Measurements from ENCODE around the gene KRT33B. TPM values are rescaled to one million over a fixed set of nuclear protein-coding genes. Genes with fewer than 3 reads are reported as not detected.
"Not testable (repeated sequence)": the region's sequence is repeated elsewhere in the genome, so short reads cannot be mapped to it uniquely, and the experiment has no call there.

The KRT33B gene
- total and polyA plus RNA-seq, 7 experiments from 2014 or later, result not detected

DNA sequence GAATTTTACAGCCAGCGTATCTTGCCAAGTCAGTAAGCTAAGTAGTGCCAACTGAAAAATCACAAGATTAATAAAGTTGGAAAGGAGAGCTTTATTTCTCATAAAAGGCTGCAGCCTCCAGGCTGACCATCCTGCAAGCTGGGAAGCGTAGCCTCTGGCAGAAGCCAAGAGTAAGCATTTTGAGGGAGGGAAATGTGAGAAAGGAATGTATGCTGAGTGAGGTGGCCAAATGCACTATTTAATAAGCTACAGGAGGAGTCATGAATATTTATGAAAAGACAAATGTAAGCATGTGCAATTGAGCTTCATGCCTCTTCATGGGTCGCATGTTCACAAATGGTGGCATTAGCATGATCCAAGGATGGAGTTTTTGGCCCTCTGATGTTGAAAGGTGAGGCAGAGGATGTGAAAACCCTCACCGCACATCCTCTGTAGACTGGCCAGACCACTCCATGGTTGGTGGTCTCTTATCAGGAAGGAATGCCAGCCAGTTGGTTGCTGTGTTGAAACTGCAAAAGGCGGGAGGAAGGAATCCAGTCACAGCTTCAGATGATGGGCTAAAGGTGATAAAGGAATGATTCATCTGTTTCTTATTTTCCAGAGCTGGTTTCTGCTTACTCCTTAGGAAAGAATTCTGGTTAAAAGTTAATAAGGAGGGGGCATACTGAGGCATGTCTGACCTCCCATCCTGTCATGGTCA lies 9.2 kb downstream of the KRT33B start:
- H3K9me3 ChIP-seq (ENCODE audit: control insufficient read depth in 2 of 3, low read length in 3 of 3), result no peaks in the 10 kb centered on the region
- H3K27ac ChIP-seq (ENCODE audit: low read depth, low read length), result no peak overlapping the region
- POLR2A ChIA-PET, result interaction anchor here (1.3 kb wide), 1 partner anchor 10 kb away, joined by 3 read pairs; no protein-coding TSS in a partner anchor
- ATAC-seq, result no peak
- Mint-ChIP-seq H3K36me3 (peaks cover 0 to 7% (median 0%) of the 10 kb centered on the region in 5 donors), H3K27ac (no peak overlapping the region), H3K4me1 (peaks cover 0 to 11% (median 1%) of the 10 kb centered on the region in 7 donors), H3K4me3 (no peak overlapping the region), H3K27me3 (peaks cover 0 to 19% (median 0%) of the 10 kb centered on the region in 5 donors), H3K9me3 (peaks cover 0 to 8% (median 2%) of the 10 kb centered on the region in 11 donors)
- no peak for DNase-seq
- CTCF ChIA-PET, result interaction anchor here (1.3 kb wide), 1 partner anchor 21 kb away, joined by 3 read pairs; no protein-coding TSS in a partner anchor
- H3K36me3 ChIP-seq (ENCODE audit: control insufficient read depth in 2 of 3, insufficient read depth in 3 of 3, low read length in 3 of 3), result no peaks in the 10 kb centered on the region
- no peak overlapping the region for H3K4me3 ChIP-seq (ENCODE audit: low read length)
- peaks cover 0 to 3% of the 10 kb centered on the region in 2 donors for H3K4me1 ChIP-seq (ENCODE audit: control insufficient read depth in 2 of 2, insufficient read depth in 2 of 2, low read length in 2 of 2)
- intact Hi-C loops (cut with micrococcal nuclease), result no loop called here
- H3K27me3 ChIP-seq (ENCODE audit: control insufficient read depth in 2 of 2, insufficient read depth in 2 of 2, low read length in 2 of 2), result no peaks in the 10 kb centered on the region

DNA sequence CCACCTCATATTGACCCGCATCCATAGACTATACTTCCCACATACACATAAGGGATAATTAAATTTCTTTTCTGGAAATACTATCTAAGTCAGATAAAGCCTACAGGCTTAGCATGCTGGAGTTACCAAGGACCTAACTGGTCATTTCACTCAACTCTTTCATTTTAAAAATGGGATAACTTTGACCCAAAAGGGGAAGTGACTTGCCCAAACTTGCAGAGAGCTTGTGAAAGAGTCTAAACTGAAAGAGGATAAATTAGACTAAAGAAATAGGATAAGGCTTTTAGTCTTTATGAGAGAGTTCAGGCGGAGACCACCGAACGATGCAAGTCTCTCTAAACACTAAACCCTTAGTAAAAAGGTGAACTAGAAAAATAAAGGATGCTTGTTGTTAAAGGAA lies 15.1 kb downstream of the KRT33B start:
- ChIA-PET POLR2A (interaction anchor here (0.6 to 1.4 kb wide), 2 partner anchors 12 to 13 kb away, joined by 3 to 5 read pairs; no protein-coding TSS in a partner anchor), CTCF (no interaction called here)
- Mint-ChIP-seq H3K36me3 (peaks cover 0 to 7% (median 0%) of the 10 kb centered on the region in 5 donors), H3K4me1 (peaks cover 4 to 16% (median 15%) of the 10 kb centered on the region in 7 donors), H3K27ac (no peak overlapping the region), H3K4me3 (no peak overlapping the region), H3K9me3 (peaks cover 0 to 8% (median 5%) of the 10 kb centered on the region in 11 donors), H3K27me3 (peaks cover 0 to 39% (median 0%) of the 10 kb centered on the region in 5 donors)
- Histone ChIP-seq H3K36me3 (ENCODE audit: control insufficient read depth in 2 of 3, insufficient read depth in 3 of 3, low read length in 3 of 3) (no peaks in the 10 kb centered on the region), H3K4me1 (ENCODE audit: control insufficient read depth in 2 of 2, insufficient read depth in 2 of 2, low read length in 2 of 2) (peaks cover 0 to 10% of the 10 kb centered on the region in 2 donors), H3K9me3 (ENCODE audit: control insufficient read depth in 2 of 3, low read length in 3 of 3) (no peaks in the 10 kb centered on the region), H3K27ac (ENCODE audit: low read depth, low read length) (no peak overlapping the region), H3K27me3 (ENCODE audit: control insufficient read depth in 2 of 2, insufficient read depth in 2 of 2, low read length in 2 of 2) (no peaks in the 10 kb centered on the region), H3K4me3 (ENCODE audit: low read length) (no peak overlapping the region)
- ATAC-seq (no peak), DNase-seq (no peak)
- intact Hi-C loops (cut with micrococcal nuclease), result no loop called here

DNA sequence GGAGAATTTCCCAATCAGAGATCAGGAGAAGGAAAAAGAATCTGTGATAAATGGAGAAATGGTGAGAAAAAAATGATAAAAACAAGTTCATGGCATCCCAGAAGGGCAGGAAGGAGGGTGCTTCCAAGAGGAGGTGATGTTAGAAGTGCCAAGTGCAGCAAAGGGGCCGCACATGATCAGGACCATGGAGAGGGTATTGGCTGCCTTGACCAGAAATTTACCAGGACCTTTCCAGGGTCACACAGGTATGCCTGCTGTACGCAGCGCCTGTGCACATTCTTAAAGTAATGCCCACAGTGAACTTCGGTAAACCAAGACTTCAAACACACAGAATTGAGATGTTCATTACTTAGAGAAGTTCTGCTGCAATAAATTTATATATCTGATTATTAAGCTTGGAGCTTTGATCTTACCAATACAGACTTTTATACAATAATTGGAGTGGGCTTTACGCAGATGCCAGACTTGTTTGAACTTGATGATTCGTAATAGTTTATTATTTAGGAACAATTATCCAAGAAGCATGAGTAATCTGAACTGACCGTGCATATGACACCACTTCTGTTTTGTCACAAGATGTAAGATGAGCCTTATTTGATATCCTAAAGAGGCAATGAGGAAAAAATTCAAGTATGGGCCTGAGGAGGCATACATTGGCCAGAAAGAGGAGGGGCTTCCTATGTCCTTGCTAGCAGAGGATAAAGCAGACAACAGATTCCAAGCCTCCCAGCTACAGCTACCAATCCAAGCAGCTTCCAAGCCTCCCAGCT lies 16.8 kb downstream of the KRT33B start:
- CTCF ChIA-PET, result interaction anchor here (1.4 kb wide), 1 partner anchor 12 kb away, joined by 3 read pairs; no protein-coding TSS in a partner anchor
- H3K9me3 Mint-ChIP-seq, result peaks cover 0 to 8% (median 5%) of the 10 kb centered on the region in 11 donors
- no peaks in the 10 kb centered on the region for H3K36me3 ChIP-seq (ENCODE audit: control insufficient read depth in 2 of 3, insufficient read depth in 3 of 3, low read length in 3 of 3)
- H3K36me3 Mint-ChIP-seq, result peaks cover 0 to 7% (median 0%) of the 10 kb centered on the region in 5 donors
- DNase-seq (no peak), ATAC-seq (no peak)
- peak overlapping the region in 2 of 9 donors; percentile 4 to 13 for H3K27ac Mint-ChIP-seq
- H3K27ac ChIP-seq (ENCODE audit: low read depth, low read length), result no peak overlapping the region
- H3K4me1 ChIP-seq (ENCODE audit: control insufficient read depth in 2 of 2, insufficient read depth in 2 of 2, low read length in 2 of 2), result peaks cover 0 to 10% of the 10 kb centered on the region in 2 donors
- POLR2A ChIA-PET, result interaction anchor here (1.2 kb wide), 2 partner anchors 11 to 15 kb away, joined by 3 read pairs; no protein-coding TSS in a partner anchor
- peaks cover 4 to 27% (median 16%) of the 10 kb centered on the region in 7 donors for H3K4me1 Mint-ChIP-seq
- no peaks in the 10 kb centered on the region for H3K9me3 ChIP-seq (ENCODE audit: control insufficient read depth in 2 of 3, low read length in 3 of 3)
- H3K4me3 ChIP-seq (ENCODE audit: low read length), result no peak overlapping the region
- H3K27me3 Mint-ChIP-seq, result peaks cover 0 to 38% (median 0%) of the 10 kb centered on the region in 5 donors
- intact Hi-C loops (cut with micrococcal nuclease), result no loop called here
- no peaks in the 10 kb centered on the region for H3K27me3 ChIP-seq (ENCODE audit: control insufficient read depth in 2 of 2, insufficient read depth in 2 of 2, low read length in 2 of 2)
- H3K4me3 Mint-ChIP-seq, result no peak overlapping the region

DNA sequence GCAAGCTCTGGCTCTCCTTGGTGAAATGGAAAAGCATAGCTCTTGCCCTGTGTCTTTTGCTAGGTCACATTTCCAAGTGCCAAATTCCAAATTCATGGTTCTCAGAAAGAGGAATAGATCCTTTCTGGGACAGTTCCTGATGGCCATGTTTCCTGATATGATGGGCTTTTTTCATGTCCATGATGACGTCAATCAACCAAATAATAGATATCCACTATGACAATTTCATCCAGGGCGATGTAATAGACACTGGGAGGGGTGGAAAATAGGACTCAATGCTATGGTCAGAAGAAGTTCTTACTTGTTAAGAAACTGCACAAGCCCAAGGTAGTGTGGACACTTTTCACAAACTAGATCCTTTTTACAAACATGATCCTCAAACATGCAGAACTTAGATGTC lies 18.4 kb downstream of the KRT33B start:
- peak overlapping the region in 1 of 9 donors; percentile 16 for H3K27ac Mint-ChIP-seq
- ATAC-seq (no peak), DNase-seq (no peak)
- ChIA-PET CTCF (interaction anchor here (0.6 to 1.3 kb wide), 2 partner anchors 29 to 297 kb away, joined by 3 to 6 read pairs; no protein-coding TSS in a partner anchor), POLR2A (interaction anchor here (1.2 to 2.3 kb wide), 2 partner anchors 10 to 14 kb away, joined by 3 to 10 read pairs; no protein-coding TSS in a partner anchor)
- H3K9me3 Mint-ChIP-seq, result peaks cover 0 to 8% (median 2%) of the 10 kb centered on the region in 11 donors
- H3K4me1 Mint-ChIP-seq, result peaks cover 4 to 28% (median 16%) of the 10 kb centered on the region in 7 donors
- Histone ChIP-seq H3K9me3 (ENCODE audit: control insufficient read depth in 2 of 3, low read length in 3 of 3) (no peaks in the 10 kb centered on the region), H3K27me3 (ENCODE audit: control insufficient read depth in 2 of 2, insufficient read depth in 2 of 2, low read length in 2 of 2) (no peaks in the 10 kb centered on the region), H3K4me1 (ENCODE audit: control insufficient read depth in 2 of 2, insufficient read depth in 2 of 2, low read length in 2 of 2) (peaks cover 0 to 10% of the 10 kb centered on the region in 2 donors), H3K36me3 (ENCODE audit: control insufficient read depth in 2 of 3, insufficient read depth in 3 of 3, low read length in 3 of 3) (no peaks in the 10 kb centered on the region), H3K27ac (ENCODE audit: low read depth, low read length) (no peak overlapping the region), H3K4me3 (ENCODE audit: low read length) (no peak overlapping the region)
- peaks cover 0 to 4% (median 0%) of the 10 kb centered on the region in 5 donors for H3K36me3 Mint-ChIP-seq
- H3K27me3 Mint-ChIP-seq, result peaks cover 0 to 30% (median 0%) of the 10 kb centered on the region in 5 donors
- H3K4me3 Mint-ChIP-seq, result peak overlapping the region in 1 of 10 donors; percentile 9
- intact Hi-C loops (cut with micrococcal nuclease), result no loop called here

DNA sequence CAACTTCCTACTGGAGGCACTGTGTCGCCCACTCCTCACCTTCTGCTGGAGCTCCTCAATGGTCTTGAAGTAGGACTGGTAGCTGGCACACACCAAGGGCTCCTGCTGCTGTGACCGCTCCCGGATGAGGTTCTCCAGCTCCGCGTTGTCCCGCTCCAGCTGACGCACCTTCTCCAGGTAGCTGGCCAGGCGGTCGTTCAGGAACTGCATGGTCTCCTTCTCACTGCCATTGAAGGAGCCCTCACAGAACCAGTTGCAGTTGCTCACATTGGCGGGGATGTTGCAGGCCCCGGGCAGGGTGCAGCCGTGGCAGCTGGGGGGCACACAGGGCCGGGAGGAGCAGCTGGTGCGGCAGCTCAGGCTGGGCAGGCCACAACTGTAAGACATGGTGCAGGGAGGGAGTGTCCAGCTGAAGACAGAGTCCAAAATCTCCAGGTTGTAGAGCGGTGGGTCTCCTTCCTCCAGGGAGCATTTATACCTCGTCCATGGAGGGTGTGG lies 19.2 kb downstream of the KRT33B start, which contains the start of gene KRT33A:
Gene KRT33A (minus strand): TSS at position 448 of the 498 bp plus-strand sequence. CDS start 61 bp downstream, at position 387.
- H3K27me3 ChIP-seq (ENCODE audit: control insufficient read depth in 2 of 2, insufficient read depth in 2 of 2, low read length in 2 of 2); intact Hi-C loops (cut with micrococcal nuclease); DNase-seq; H3K36me3 ChIP-seq (ENCODE audit: control insufficient read depth in 2 of 3, insufficient read depth in 3 of 3, low read length in 3 of 3); H3K27ac ChIP-seq (ENCODE audit: low read depth, low read length); ATAC-seq; H3K9me3 Mint-ChIP-seq; H3K36me3 Mint-ChIP-seq; H3K4me3 ChIP-seq (ENCODE audit: low read length); H3K9me3 ChIP-seq (ENCODE audit: control insufficient read depth in 2 of 3, low read length in 3 of 3): not testable (repeated sequence)
- Mint-ChIP-seq H3K4me1 (peaks cover 4 to 29% (median 16%) of the 10 kb centered on the region in 7 donors), H3K27ac (peak within 1 kb of the TSS in 6 of 9 donors; percentile 13 to 62 (median 24)), H3K27me3 (peaks cover 0 to 31% (median 0%) of the 10 kb centered on the region in 5 donors), H3K4me3 (peak within 1 kb of the TSS in 4 of 10 donors; percentile 9 to 39 (median 18))
- peaks cover 0 to 10% of the 10 kb centered on the region in 2 donors for H3K4me1 ChIP-seq (ENCODE audit: control insufficient read depth in 2 of 2, insufficient read depth in 2 of 2, low read length in 2 of 2)
- CTCF ChIA-PET, result interaction anchor here (0.6 to 1.3 kb wide), 2 partner anchors 16 to 28 kb away, joined by 3 to 6 read pairs; no protein-coding TSS in a partner anchor
- POLR2A ChIA-PET, result interaction anchor here (2.3 kb wide), 1 partner anchor 9 kb away, joined by 10 read pairs; no protein-coding TSS in a partner anchor

Measured in naive thymus-derived CD4-positive, alpha-beta T cell (primary cell).